ENCODE measurements around the gene SYPL2.

DNA sequence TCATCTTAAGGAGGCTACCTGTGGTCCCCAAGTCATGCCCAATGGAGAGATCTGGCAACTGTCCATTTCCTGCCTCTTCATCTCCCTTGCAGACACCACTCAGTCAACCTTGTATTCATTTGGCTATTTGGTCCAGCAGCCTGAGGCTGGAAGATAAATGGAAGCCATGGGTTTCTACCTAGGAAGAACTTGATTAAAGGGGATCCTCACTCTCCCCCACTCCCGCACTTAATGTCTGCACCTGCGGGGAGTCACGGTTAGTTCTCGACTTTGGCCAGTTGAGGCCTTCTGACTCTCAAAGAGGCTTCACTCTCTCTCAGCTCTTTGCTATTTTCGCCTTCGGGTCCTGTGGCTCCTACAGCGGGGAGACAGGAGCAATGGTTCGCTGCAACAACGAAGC, 8.9 kb downstream of the SYPL2 start:
- TF ChIP-seq POLR2AphosphoS2 (conservative IDR thresholded peaks at IDR 0.05; ENCODE audit: low read length) = no peak
- no peak for TF ChIP-seq NFE2L2 (conservative IDR thresholded peaks at IDR 0.05; ENCODE audit: low read length)
- TF ChIP-seq, protein P1, sequence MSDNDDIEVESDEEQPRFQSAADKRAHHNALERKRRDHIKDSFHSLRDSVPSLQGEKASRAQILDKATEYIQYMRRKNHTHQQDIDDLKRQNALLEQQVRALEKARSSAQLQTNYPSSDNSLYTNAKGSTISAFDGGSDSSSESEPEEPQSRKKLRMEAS (IDR thresholded peaks at IDR 0.05) = no peak
- TF ChIP-seq, protein P2, sequence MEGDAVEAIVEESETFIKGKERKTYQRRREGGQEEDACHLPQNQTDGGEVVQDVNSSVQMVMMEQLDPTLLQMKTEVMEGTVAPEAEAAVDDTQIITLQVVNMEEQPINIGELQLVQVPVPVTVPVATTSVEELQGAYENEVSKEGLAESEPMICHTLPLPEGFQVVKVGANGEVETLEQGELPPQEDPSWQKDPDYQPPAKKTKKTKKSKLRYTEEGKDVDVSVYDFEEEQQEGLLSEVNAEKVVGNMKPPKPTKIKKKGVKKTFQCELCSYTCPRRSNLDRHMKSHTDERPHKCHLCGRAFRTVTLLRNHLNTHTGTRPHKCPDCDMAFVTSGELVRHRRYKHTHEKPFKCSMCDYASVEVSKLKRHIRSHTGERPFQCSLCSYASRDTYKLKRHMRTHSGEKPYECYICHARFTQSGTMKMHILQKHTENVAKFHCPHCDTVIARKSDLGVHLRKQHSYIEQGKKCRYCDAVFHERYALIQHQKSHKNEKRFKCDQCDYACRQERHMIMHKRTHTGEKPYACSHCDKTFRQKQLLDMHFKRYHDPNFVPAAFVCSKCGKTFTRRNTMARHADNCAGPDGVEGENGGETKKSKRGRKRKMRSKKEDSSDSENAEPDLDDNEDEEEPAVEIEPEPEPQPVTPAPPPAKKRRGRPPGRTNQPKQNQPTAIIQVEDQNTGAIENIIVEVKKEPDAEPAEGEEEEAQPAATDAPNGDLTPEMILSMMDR (IDR thresholded peaks at IDR 0.05) = no peak
- TF ChIP-seq, protein P3, sequence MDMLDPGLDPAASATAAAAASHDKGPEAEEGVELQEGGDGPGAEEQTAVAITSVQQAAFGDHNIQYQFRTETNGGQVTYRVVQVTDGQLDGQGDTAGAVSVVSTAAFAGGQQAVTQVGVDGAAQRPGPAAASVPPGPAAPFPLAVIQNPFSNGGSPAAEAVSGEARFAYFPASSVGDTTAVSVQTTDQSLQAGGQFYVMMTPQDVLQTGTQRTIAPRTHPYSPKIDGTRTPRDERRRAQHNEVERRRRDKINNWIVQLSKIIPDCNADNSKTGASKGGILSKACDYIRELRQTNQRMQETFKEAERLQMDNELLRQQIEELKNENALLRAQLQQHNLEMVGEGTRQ (IDR thresholded peaks at IDR 0.05) = no peak
- no peak for TF ChIP-seq NR3C1 (IDR thresholded peaks at IDR 0.05)
